Epithelial cell of esophagus (primary cell): ENCODE results near the gene DMRTA2.

Experiments
- DNase-seq: peaks from one replicate; pipeline ENCODE4 v3.0.0; 2010; ENCODE audit warnings: low read depth
- H3K4me3 ChIP-seq: 2 replicates; pipeline ENCODE4 v1.5.1; 2011; ENCODE audit warnings: mild to moderate bottlenecking, low read length, control low read depth
- CTCF ChIP-seq: IDR thresholded peaks from 2 replicates; pipeline ENCODE4 v1.5.1; 2011; ENCODE audit warnings: low read depth, mild to moderate bottlenecking, low read length, control low read depth, inconsistent platforms; ENCODE audit not compliant: insufficient read depth; ENCODE audit errors: missing control alignments

The DMRTA2 gene

GRCh38 chr1:50378770-50379169 is 44.5 kb downstream of the DMRTA2 start:
- no peak overlapping the region for H3K4me3 ChIP-seq
- DNase-seq, result no peak
- TF ChIP-seq CTCF, result no peak

- H3K4me3 ChIP-seq, result no peak overlapping the region
- DNase-seq, result no peak
- no peak for TF ChIP-seq CTCF
Measured at GRCh38 chr1:50373532-50373931, 49.7 kb downstream of the DMRTA2 start.

- H3K4me3 ChIP-seq, result no peak overlapping the region
- no peak for TF ChIP-seq CTCF
- DNase-seq, result peak; percentile 16
Measured at GRCh38 chr1:50371749-50372148, 51.5 kb downstream of the DMRTA2 start.

- TF ChIP-seq CTCF, result peak; percentile 52
- no peak overlapping the region for H3K4me3 ChIP-seq
- peak; percentile 26 for DNase-seq
Measured at GRCh38 chr1:50369830-50370229, 53.4 kb downstream of the DMRTA2 start.

GRCh38 chr1:50369008-50369634 is 54.1 kb downstream of the DMRTA2 start:
- DNase-seq, result no peak
- no peak for TF ChIP-seq CTCF
- no peak overlapping the region for H3K4me3 ChIP-seq

GRCh38 chr1:50368179-50369007 is 54.9 kb downstream of the DMRTA2 start:
- H3K4me3 ChIP-seq, result peak overlapping the region; percentile 12
- TF ChIP-seq CTCF, result peak; percentile 75
- peak; percentile 36 for DNase-seq
